ENCODE measurements around the gene FCHO1. TPM values are rescaled to one million over a fixed set of nuclear protein-coding genes. Genes with fewer than 3 reads are reported as not detected.

The FCHO1 gene
- polyA plus RNA-seq, 2 of the 4 experiments (the other 2 are of a cell fraction): 1.7 to 13.6 TPM

GRCh38 chr19:17735410-17735809 is 15.9 kb upstream of the FCHO1 start:
- no peak for TF ChIP-seq RFX5 (IDR thresholded peaks at IDR 0.05)
- TF ChIP-seq MAFK (IDR thresholded peaks at IDR 0.05; ENCODE audit: partially characterized antibody): no peak
- no peak for FAIRE-seq
- WGBS (ENCODE audit: missing lambda C conversion rate): 88% methylated on average over 4 of the region's 5 CpGs
- Histone ChIP-seq H3K4me3 (no peak overlapping the region), H3K27ac (no peak overlapping the region), H3K4me2 (no peak overlapping the region), H3K4me1 (peaks cover 11% of the 10 kb centered on the region; the same call in 1 of the 3 replicates), H3K9me3 (peaks cover 5% of the 10 kb centered on the region; the same call in 1 of the 3 replicates)
- POLR2A ChIA-PET: no interaction called here
- DNase-seq (ENCODE audit: low read depth in 1 of 2, low spot score in 1 of 2): no peak
- ATAC-seq: no peak
- CTCF ChIA-PET: interaction anchor here (1.3 kb wide), 1 partner anchor 239 kb away, joined by 3 read pairs; no protein-coding TSS in a partner anchor

DNA sequence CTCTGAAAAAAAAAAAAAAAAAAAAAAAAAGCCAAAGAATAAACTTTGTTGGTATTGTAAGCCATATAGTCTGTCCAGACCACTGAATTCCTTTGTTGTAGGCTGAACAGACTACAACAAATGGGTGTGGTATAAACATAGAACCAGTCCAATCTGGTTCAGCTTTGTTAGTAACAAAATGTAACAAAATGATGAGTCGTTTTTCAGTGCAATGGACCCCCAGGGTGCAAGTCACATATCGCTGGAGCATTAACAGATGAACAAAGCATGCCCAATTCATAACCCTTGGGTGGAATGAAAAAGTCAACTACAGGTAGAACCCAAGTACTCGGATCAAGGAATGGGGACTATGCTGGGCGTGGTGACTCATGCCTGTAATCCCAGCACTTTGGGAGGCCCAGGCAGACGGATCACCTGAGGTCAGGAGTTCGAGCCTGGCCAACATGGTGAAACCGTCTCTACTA is 13.6 kb upstream of the FCHO1 start:
- peaks cover 8% of the 10 kb centered on the region; the same call in 1 of the 3 replicates for H3K4me1 ChIP-seq
- ATAC-seq: no peak; a peak in 1 of 6 replicates
- FAIRE-seq: no peak
- no peak overlapping the region for H3K4me3 ChIP-seq
- H3K9me3 ChIP-seq: no peaks in the 10 kb centered on the region
- DNase-seq (ENCODE audit: low read depth in 1 of 2, low spot score in 1 of 2): no peak
- POLR2A ChIA-PET: interaction anchor here (1.3 kb wide), 1 partner anchor 18 kb away, joined by 4 read pairs; the partner anchor contains the start of gene MAP1S
- 50% methylated on average over 7 of the region's 7 CpGs for WGBS (ENCODE audit: missing lambda C conversion rate)
- no peak overlapping the region for H3K4me2 ChIP-seq
- TF ChIP-seq HDAC2 (IDR thresholded peaks at IDR 0.05) (no peak), ZFP36 (IDR thresholded peaks at IDR 0.05; ENCODE audit: borderline replicate concordance, partially characterized antibody) (no peak), JUN (IDR thresholded peaks at IDR 0.05) (no peak), CEBPB (IDR thresholded peaks at IDR 0.05) (no peak), E2F6 (IDR thresholded peaks at IDR 0.05; ENCODE audit: borderline replicate concordance, low read depth) (no peak), EHF (CRISPR knock-in tag; IDR thresholded peaks at IDR 0.05) (no peak), ZNF302 (CRISPR knock-in tag; IDR thresholded peaks at IDR 0.05) (no peak), POLR2AphosphoS2 (conservative IDR thresholded peaks at IDR 0.05; ENCODE audit: low read length) (no peak), RFX5 (IDR thresholded peaks at IDR 0.05) (no peak), EHMT2 (IDR thresholded peaks at IDR 0.05; ENCODE audit: low read depth) (no peak), HES2 (IDR thresholded peaks at IDR 0.05) (no peak), NPAS2 (CRISPR knock-in tag; IDR thresholded peaks at IDR 0.05; ENCODE audit: borderline replicate concordance) (no peak), CBX2 (IDR thresholded peaks at IDR 0.05; ENCODE audit: borderline replicate concordance, low read depth) (no peak), CBX8 (IDR thresholded peaks at IDR 0.05) (no peak), MAFK (IDR thresholded peaks at IDR 0.05; ENCODE audit: partially characterized antibody) (no peak), FOXS1 (CRISPR knock-in tag; IDR thresholded peaks at IDR 0.05) (no peak), HOXB13 (CRISPR knock-in tag; IDR thresholded peaks at IDR 0.05; ENCODE audit: low read depth) (no peak), BCL3 (IDR thresholded peaks at IDR 0.05) (no peak)
- TF ChIP-seq, protein P1, sequence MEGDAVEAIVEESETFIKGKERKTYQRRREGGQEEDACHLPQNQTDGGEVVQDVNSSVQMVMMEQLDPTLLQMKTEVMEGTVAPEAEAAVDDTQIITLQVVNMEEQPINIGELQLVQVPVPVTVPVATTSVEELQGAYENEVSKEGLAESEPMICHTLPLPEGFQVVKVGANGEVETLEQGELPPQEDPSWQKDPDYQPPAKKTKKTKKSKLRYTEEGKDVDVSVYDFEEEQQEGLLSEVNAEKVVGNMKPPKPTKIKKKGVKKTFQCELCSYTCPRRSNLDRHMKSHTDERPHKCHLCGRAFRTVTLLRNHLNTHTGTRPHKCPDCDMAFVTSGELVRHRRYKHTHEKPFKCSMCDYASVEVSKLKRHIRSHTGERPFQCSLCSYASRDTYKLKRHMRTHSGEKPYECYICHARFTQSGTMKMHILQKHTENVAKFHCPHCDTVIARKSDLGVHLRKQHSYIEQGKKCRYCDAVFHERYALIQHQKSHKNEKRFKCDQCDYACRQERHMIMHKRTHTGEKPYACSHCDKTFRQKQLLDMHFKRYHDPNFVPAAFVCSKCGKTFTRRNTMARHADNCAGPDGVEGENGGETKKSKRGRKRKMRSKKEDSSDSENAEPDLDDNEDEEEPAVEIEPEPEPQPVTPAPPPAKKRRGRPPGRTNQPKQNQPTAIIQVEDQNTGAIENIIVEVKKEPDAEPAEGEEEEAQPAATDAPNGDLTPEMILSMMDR (IDR thresholded peaks at IDR 0.05): no peak
- CTCF ChIA-PET: interaction anchor here (1.3 to 1.4 kb wide), 2 partner anchors 38 to 126 kb away, joined by 3 to 4 read pairs; no protein-coding TSS in a partner anchor
- 0 out of 6 replicates have a peak overlapping the region, but pooled peaks of 1 of the 2 experiments have one; percentile 22 for H3K27ac ChIP-seq

Data from A549 (cell line).